PC-9 (cell line): ENCODE measurements around the gene ALPG. TPM values are rescaled to one million over a fixed set of nuclear protein-coding genes. Genes with fewer than 3 reads are reported as not detected.

ENCODE experiments used
- BruUV-seq: library from RNA; stranded (reverse); fragments of 400-500 nt; replicated peaks from 2 replicates; lab custom pipeline; 2021; lab: Mats Ljungman, UMichigan
- CTCF ChIA-PET: fragments of 300-600 bp; sonication (Branson Sonifier 250); formaldehyde crosslinking; loops from one replicate; lab custom pipeline; 2022; ENCODE audit warnings: antibody characterized with exemption; lab: Charles Lee
- POLR2A ChIA-PET: fragments of 300-600 bp; sonication (Branson Sonifier 250); formaldehyde crosslinking; loops from one replicate; lab custom pipeline; 2022; ENCODE audit warnings: antibody characterized with exemption; ENCODE audit not compliant: unreplicated experiment; lab: Charles Lee
- DNase-seq, 2 experiments: peaks; one replicate each; pipeline versions ENCODE4 v3.0.0 to v3.0.0-alpha.2; 2015 to 2022; ENCODE audit warnings: mixed read lengths in 1 of 2
- H2AFZ ChIP-seq: fragments of 200-600 bp; sonication (generic); 2 replicates; pipeline ENCODE4 v1.8.1; 2017; ENCODE audit warnings: antibody characterized with exemption
- H3F3A ChIP-seq: fragments of 200-600 bp; sonication (generic); 2 replicates; pipeline ENCODE4 v1.8.1; 2017; ENCODE audit warnings: antibody characterized with exemption, mild to moderate bottlenecking, low read depth; ENCODE audit not compliant: insufficient read depth
- H3K27ac ChIP-seq: fragments of 200-600 bp; sonication (generic); 2 replicates; pipeline ENCODE4 v1.6.1; 2016; ENCODE audit warnings: mixed run types
- H3K27me3 ChIP-seq: fragments of 200-600 bp; sonication (generic); 2 replicates; pipeline ENCODE4 v1.6.1; 2016; ENCODE audit warnings: low read depth, mixed run types; ENCODE audit not compliant: insufficient read depth
- H3K36me3 ChIP-seq: fragments of 200-600 bp; sonication (generic); 2 replicates; pipeline ENCODE4 v1.6.1; 2016; ENCODE audit warnings: low read depth, mixed run types
- H3K4me1 ChIP-seq: fragments of 200-600 bp; sonication (generic); replicated peaks from 2 replicates; pipeline ENCODE4 v1.6.1; 2016; ENCODE audit warnings: mixed run types; ENCODE audit not compliant: insufficient read depth
- H3K4me2 ChIP-seq: fragments of 200-600 bp; sonication (generic); 2 replicates; pipeline ENCODE4 v1.6.1; 2017; ENCODE audit warnings: mixed run types
- H3K4me3 ChIP-seq: fragments of 200-600 bp; sonication (generic); 2 replicates; pipeline ENCODE4 v1.6.1; 2016; ENCODE audit warnings: mixed run types
- H3K79me2 ChIP-seq: fragments of 200-600 bp; sonication (generic); 2 replicates; pipeline ENCODE4 v1.6.1; 2017; ENCODE audit warnings: low read depth, mixed run types
- H3K9me2 ChIP-seq: fragments of 200-600 bp; sonication (generic); 2 replicates; pipeline ENCODE4 v1.8.1; 2017; ENCODE audit warnings: mild to moderate bottlenecking; ENCODE audit not compliant: insufficient read depth
- H3K9me3 ChIP-seq: fragments of 200-600 bp; sonication (generic); 2 replicates; pipeline ENCODE4 v1.8.1; 2016; ENCODE audit warnings: low read depth; ENCODE audit not compliant: insufficient read depth
- H4K20me1 ChIP-seq: fragments of 200-600 bp; sonication (generic); 2 replicates; pipeline ENCODE4 v1.8.1; 2017; ENCODE audit not compliant: insufficient read depth
- EZH2 ChIP-seq: fragments of 200-600 bp; sonication (generic); IDR thresholded peaks from 2 replicates; pipeline ENCODE4 v1.8.0; 2017; ENCODE audit warnings: antibody characterized with exemption, low read depth
- intact Hi-C: fragments of 100-400 bp; cut with micrococcal nuclease; formaldehyde crosslinking; loops from one replicate; pipeline ENCODE4 v1.10.0; 2022; ENCODE audit not compliant: unreplicated experiment
- total RNA-seq: library from RNA; stranded (reverse); gene quantifications from 2 replicates; pipeline ENCODE4 v1.2.3, GENCODE V29; 2021
- TF ChIP-seq, protein P1 (sequence below): fragments of 200-600 bp; sonication (generic); conservative IDR thresholded peaks from 2 replicates; pipeline ENCODE4 v1.6.1; 2017; ENCODE audit warnings: mixed run types, antibody characterized with exemption, mild to moderate bottlenecking, moderate library complexity

The ALPG gene
- total RNA-seq, 1 experiment from 2014 or later: 0.76 TPM

DNA sequence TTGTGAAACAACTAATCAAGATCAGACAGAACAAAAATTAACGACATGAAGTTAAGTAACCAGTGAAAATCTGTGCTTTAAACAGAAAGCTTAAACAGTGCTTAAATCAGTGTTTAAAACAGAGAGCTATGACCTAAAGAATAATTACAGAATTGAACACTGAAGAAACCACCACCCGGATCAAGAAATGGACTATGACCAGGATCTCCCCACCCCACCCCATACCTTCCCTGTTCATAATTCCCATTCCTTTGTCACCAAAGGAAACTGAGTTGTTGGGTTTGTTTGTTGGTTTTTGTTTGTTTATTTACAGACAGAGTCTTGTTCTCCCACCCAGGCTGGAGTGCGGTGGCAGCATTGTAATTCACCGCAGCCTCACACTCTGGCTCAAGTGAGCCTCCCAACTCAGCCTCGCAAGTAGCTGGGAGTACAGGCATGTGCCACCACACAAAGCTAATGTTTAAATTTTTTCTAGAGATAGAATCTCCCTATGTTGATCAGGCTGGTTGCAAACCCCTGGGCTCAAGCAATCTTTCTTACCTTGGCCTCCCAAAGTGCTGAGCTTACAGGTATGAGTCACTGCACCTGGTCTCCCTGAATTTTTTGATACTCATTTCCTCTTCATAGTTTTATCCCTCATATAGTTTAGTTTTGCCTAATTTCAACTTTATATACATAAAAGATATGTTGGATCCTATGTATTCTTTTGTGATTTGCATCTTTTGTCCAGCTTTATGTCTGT is 8.2 kb upstream of the ALPG start:
- Histone ChIP-seq H3F3A (peaks cover 7% of the 10 kb centered on the region), H3K4me3 (no peak overlapping the region), H2AFZ (peak overlapping the region; percentile 63; the same call in 1 of the 2 replicates), H3K4me1 (peaks cover 10% of the 10 kb centered on the region), H3K4me2 (peak overlapping the region; percentile 6; the same call in 1 of the 2 replicates), H3K27me3 (no peaks in the 10 kb centered on the region), H3K79me2 (no peaks in the 10 kb centered on the region), H3K9me3 (no peaks in the 10 kb centered on the region), H3K36me3 (no peaks in the 10 kb centered on the region), H3K9me2 (no peaks in the 10 kb centered on the region), H3K27ac (peak overlapping the region; percentile 75), H4K20me1 (no peaks in the 10 kb centered on the region)
- DNase-seq: peak in 1 of 2 experiments; percentile 69
- BruUV-seq: no TSS peak
- ChIA-PET CTCF (interaction anchor here (0.7 kb wide), 2 partner anchors 68 to 632 kb away, joined by 4 to 6 read pairs; no protein-coding TSS in a partner anchor), POLR2A (interaction anchor here (0.6 to 0.7 kb wide), 4 partner anchors 12 to 689 kb away, joined by 3 to 11 read pairs (median 6); no protein-coding TSS in a partner anchor)
- TF ChIP-seq, protein P1, sequence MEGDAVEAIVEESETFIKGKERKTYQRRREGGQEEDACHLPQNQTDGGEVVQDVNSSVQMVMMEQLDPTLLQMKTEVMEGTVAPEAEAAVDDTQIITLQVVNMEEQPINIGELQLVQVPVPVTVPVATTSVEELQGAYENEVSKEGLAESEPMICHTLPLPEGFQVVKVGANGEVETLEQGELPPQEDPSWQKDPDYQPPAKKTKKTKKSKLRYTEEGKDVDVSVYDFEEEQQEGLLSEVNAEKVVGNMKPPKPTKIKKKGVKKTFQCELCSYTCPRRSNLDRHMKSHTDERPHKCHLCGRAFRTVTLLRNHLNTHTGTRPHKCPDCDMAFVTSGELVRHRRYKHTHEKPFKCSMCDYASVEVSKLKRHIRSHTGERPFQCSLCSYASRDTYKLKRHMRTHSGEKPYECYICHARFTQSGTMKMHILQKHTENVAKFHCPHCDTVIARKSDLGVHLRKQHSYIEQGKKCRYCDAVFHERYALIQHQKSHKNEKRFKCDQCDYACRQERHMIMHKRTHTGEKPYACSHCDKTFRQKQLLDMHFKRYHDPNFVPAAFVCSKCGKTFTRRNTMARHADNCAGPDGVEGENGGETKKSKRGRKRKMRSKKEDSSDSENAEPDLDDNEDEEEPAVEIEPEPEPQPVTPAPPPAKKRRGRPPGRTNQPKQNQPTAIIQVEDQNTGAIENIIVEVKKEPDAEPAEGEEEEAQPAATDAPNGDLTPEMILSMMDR: no peak
- TF ChIP-seq EZH2: no peak
- intact Hi-C loops: no loop called here

DNA sequence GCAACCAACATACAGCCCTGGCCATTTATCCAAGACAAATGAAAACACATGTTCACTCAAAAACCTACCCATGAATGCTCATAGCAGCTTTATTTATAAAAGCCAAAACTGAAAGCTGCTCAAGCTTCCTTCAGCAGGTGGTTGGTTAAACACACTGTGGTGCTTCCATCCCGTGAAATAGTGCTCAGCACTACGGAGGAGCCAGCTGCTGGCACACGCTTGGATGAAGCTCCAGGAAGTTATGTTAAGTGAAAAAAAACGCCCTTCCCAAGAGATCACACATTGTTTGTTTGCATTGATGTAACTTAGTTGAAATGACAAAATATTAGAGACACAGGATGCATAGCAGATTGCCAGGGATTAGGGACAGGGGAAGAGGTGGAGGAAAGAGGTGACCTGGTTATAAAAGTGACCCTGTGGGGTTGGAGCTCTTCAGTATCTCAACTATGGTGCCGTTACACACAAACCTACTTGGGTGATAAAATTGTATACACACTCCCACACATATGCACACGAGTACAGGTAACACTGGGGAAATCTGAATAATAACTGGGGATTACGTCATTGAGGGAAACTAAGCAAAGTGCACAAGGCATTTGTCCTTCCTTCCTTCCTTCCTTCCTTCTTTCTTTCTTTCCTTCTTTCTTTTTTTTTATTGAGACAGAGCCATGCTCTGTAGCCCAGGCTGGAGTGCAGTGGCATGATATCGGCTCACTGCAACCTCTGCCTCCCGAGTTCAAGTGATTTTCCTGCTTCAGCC is 6.2 kb upstream of the ALPG start:
- BruUV-seq: no TSS peak
- Histone ChIP-seq H3K9me3 (no peaks in the 10 kb centered on the region), H3K27ac (no peak overlapping the region), H3K4me2 (no peak overlapping the region), H2AFZ (no peak overlapping the region), H4K20me1 (no peaks in the 10 kb centered on the region), H3K27me3 (no peaks in the 10 kb centered on the region), H3K4me1 (peaks cover 10% of the 10 kb centered on the region), H3F3A (peaks cover 7% of the 10 kb centered on the region), H3K4me3 (no peak overlapping the region), H3K79me2 (no peaks in the 10 kb centered on the region), H3K9me2 (no peaks in the 10 kb centered on the region), H3K36me3 (no peaks in the 10 kb centered on the region)
- POLR2A ChIA-PET: interaction anchor here (0.7 kb wide), 1 partner anchor 11 kb away, joined by 5 read pairs; no protein-coding TSS in a partner anchor
- TF ChIP-seq, protein P1: no peak
- no peak for TF ChIP-seq EZH2
- CTCF ChIA-PET: no interaction called here
- DNase-seq: no peak
- intact Hi-C loops: no loop called here

DNA sequence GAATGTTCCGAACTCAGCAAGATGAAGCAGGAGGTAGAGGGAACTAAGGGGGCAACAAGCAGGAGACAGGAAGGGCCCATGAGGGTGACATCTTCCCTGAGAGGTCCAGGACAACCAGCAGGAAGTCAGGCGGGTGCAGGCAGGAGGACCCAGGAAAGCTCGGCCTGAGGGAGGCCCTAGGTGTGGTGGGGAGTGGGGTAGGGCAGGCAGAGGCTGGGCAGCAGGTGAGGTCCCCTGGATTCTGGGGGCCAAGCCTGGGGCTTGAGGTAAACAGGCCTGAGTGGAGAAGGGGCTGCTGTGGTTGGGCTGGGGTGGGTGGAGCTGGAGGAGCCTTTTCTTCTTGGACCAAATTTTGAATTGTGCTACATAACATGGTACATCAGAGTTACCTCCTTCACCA is 4.1 kb upstream of the ALPG start:
- CTCF ChIA-PET: no interaction called here
- no peaks in the 10 kb centered on the region for H3K9me2 ChIP-seq
- no peak for TF ChIP-seq EZH2
- TF ChIP-seq, protein P1: no peak

More for the DNA sequence above, 4.1 kb upstream of the ALPG start:
- Histone ChIP-seq H3K4me3 (no peak overlapping the region), H3K9me3 (no peaks in the 10 kb centered on the region), H2AFZ (no peak overlapping the region), H3K79me2 (no peaks in the 10 kb centered on the region), H3K27me3 (no peaks in the 10 kb centered on the region), H3F3A (peaks cover 7% of the 10 kb centered on the region), H3K27ac (no peak overlapping the region), H4K20me1 (no peaks in the 10 kb centered on the region), H3K36me3 (no peaks in the 10 kb centered on the region), H3K4me1 (peaks cover 10% of the 10 kb centered on the region), H3K4me2 (no peak overlapping the region)
- intact Hi-C loops: no loop called here
- DNase-seq: no peak
- POLR2A ChIA-PET: no interaction called here
- BruUV-seq: no TSS peak
